ENCODE measurements around the gene RIC1. TPM values are rescaled to one million over a fixed set of nuclear protein-coding genes. Genes with fewer than 3 reads are reported as not detected.

RIC1 gene
- total RNA-seq, 2 donors from 2014 or later, result 12.2 to 18.1 TPM

- H3K27ac ChIP-seq, result no peak overlapping the region
- no peak for DNase-seq (ENCODE audit: low spot score)
- no peak for TF ChIP-seq CTCF (IDR thresholded peaks at IDR 0.05)
- peaks cover 12% of the 10 kb centered on the region for H3K36me3 ChIP-seq
- no peak overlapping the region for H3K4me3 ChIP-seq
- no peaks in the 10 kb centered on the region for H3K9me3 ChIP-seq
- no peaks in the 10 kb centered on the region for H3K4me1 ChIP-seq
- no peaks in the 10 kb centered on the region for H3K27me3 ChIP-seq
Observed at GRCh38 chr9:5736563-5737346, 107.8 kb downstream of the RIC1 start.

GRCh38 chr9:5743109-5743508, 114.2 kb downstream of the RIC1 start:
- H3K27ac ChIP-seq, result no peak overlapping the region
- H3K9me3 ChIP-seq, result no peaks in the 10 kb centered on the region
- peaks cover 36% of the 10 kb centered on the region for H3K36me3 ChIP-seq
- H3K4me1 ChIP-seq, result no peaks in the 10 kb centered on the region
- H3K4me3 ChIP-seq, result no peak overlapping the region
- TF ChIP-seq CTCF (IDR thresholded peaks at IDR 0.05), result no peak
- DNase-seq (ENCODE audit: low spot score), result no peak
- H3K27me3 ChIP-seq, result no peaks in the 10 kb centered on the region

GRCh38 chr9:5748438-5748837, 119.5 kb downstream of the RIC1 start:
- no peak for TF ChIP-seq CTCF (IDR thresholded peaks at IDR 0.05)
- no peak for DNase-seq (ENCODE audit: low spot score)
- Histone ChIP-seq H3K4me3 (no peak overlapping the region), H3K27me3 (no peaks in the 10 kb centered on the region), H3K9me3 (no peaks in the 10 kb centered on the region), H3K36me3 (peaks cover 20% of the 10 kb centered on the region), H3K4me1 (no peaks in the 10 kb centered on the region), H3K27ac (no peak overlapping the region)

- Histone ChIP-seq H3K27me3 (no peaks in the 10 kb centered on the region), H3K36me3 (peaks cover 13% of the 10 kb centered on the region), H3K9me3 (no peaks in the 10 kb centered on the region), H3K4me1 (no peaks in the 10 kb centered on the region), H3K4me3 (no peak overlapping the region), H3K27ac (no peak overlapping the region)
- no peak for TF ChIP-seq CTCF (IDR thresholded peaks at IDR 0.05)
- no peak for DNase-seq (ENCODE audit: low spot score)
Observed at GRCh38 chr9:5749306-5749705, 120.4 kb downstream of the RIC1 start.

GRCh38 chr9:5750569-5750968, 121.7 kb downstream of the RIC1 start:
- Histone ChIP-seq H3K4me3 (no peak overlapping the region), H3K27ac (no peak overlapping the region), H3K36me3 (peaks cover 12% of the 10 kb centered on the region), H3K4me1 (no peaks in the 10 kb centered on the region), H3K27me3 (no peaks in the 10 kb centered on the region), H3K9me3 (no peaks in the 10 kb centered on the region)
- no peak for TF ChIP-seq CTCF (IDR thresholded peaks at IDR 0.05)
- DNase-seq (ENCODE audit: low spot score), result no peak

- no peaks in the 10 kb centered on the region for H3K27me3 ChIP-seq
- DNase-seq (ENCODE audit: low spot score), result no peak
- peaks cover 33% of the 10 kb centered on the region for H3K36me3 ChIP-seq
- no peak for TF ChIP-seq CTCF (IDR thresholded peaks at IDR 0.05)
- no peak overlapping the region for H3K27ac ChIP-seq
- H3K4me3 ChIP-seq, result no peak overlapping the region
- no peaks in the 10 kb centered on the region for H3K4me1 ChIP-seq
- no peaks in the 10 kb centered on the region for H3K9me3 ChIP-seq
Observed at GRCh38 chr9:5756633-5757032, 127.7 kb downstream of the RIC1 start.

Data from right atrium auricular region (tissue), 2 donors.